ENCODE data around the gene ARNT2. TPM values are rescaled to one million over a fixed set of nuclear protein-coding genes. Genes with fewer than 3 reads are reported as not detected.
A peak's percentile ranks its signal among the peaks of the same experiment; 100 is the strongest.

The ARNT2 gene
- total RNA-seq, 1 donor from 2014 or later, result 0.26 TPM

GRCh38 chr15:80614711-80615360 lies 210.7 kb downstream of the ARNT2 start:
- no peaks in the 10 kb centered on the region for H3K27me3 ChIP-seq (ENCODE audit: control insufficient read depth, insufficient read depth, low read length)
- no peak for FAIRE-seq
- no peak for TF ChIP-seq CTCF (IDR thresholded peaks at IDR 0.05; ENCODE audit: insufficient read depth, low read length, severe bottlenecking)
- DNase-seq (ENCODE audit: low read depth), result no peak
- H3K36me3 ChIP-seq (ENCODE audit: control insufficient read depth, insufficient read depth, low read length), result no peaks in the 10 kb centered on the region
- H3K4me3 ChIP-seq (ENCODE audit: low read depth, low read length), result no peak overlapping the region

DNA sequence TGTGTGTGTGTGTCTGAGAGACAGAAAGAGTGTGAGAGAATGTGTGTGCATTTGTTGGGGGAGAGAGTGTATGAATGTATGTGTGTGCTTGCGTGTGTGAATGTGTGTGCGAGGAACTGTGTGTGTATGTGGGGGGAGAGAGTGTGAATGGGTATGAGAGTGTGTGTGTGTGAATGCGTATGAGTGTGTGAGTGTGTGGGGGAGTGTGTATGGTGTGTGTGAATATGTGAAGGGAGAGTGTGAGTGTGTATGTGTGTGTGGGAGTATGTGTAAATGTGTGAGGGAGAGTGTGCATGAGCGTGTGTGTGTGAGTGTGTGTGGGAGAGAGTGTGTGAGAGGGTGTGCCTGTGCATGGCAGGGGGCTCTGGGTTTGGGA lies 211.2 kb downstream of the ARNT2 start:
- H3K27me3 ChIP-seq (ENCODE audit: control insufficient read depth, insufficient read depth, low read length), result no peaks in the 10 kb centered on the region
- peak; percentile 82 for FAIRE-seq
- H3K36me3 ChIP-seq (ENCODE audit: control insufficient read depth, insufficient read depth, low read length), result no peaks in the 10 kb centered on the region
- H3K4me3 ChIP-seq (ENCODE audit: low read depth, low read length), result no peak overlapping the region
- no peak for DNase-seq (ENCODE audit: low read depth)
- TF ChIP-seq CTCF (IDR thresholded peaks at IDR 0.05; ENCODE audit: insufficient read depth, low read length, severe bottlenecking), result no peak

GRCh38 chr15:80615783-80616391 lies 211.7 kb downstream of the ARNT2 start:
- TF ChIP-seq CTCF (IDR thresholded peaks at IDR 0.05; ENCODE audit: insufficient read depth, low read length, severe bottlenecking), result no peak
- peak; percentile 53 for DNase-seq (ENCODE audit: low read depth)
- no peaks in the 10 kb centered on the region for H3K36me3 ChIP-seq (ENCODE audit: control insufficient read depth, insufficient read depth, low read length)
- no peak overlapping the region for H3K4me3 ChIP-seq (ENCODE audit: low read depth, low read length)
- FAIRE-seq, result no peak
- no peaks in the 10 kb centered on the region for H3K27me3 ChIP-seq (ENCODE audit: control insufficient read depth, insufficient read depth, low read length)

GRCh38 chr15:80618685-80619400 lies 214.7 kb downstream of the ARNT2 start:
- DNase-seq (ENCODE audit: low read depth) (no peak), FAIRE-seq (no peak)
- H3K4me3 ChIP-seq (ENCODE audit: low read depth, low read length), result no peak overlapping the region
- H3K27me3 ChIP-seq (ENCODE audit: control insufficient read depth, insufficient read depth, low read length), result no peaks in the 10 kb centered on the region
- TF ChIP-seq CTCF (IDR thresholded peaks at IDR 0.05; ENCODE audit: insufficient read depth, low read length, severe bottlenecking), result no peak
- no peaks in the 10 kb centered on the region for H3K36me3 ChIP-seq (ENCODE audit: control insufficient read depth, insufficient read depth, low read length)

DNA sequence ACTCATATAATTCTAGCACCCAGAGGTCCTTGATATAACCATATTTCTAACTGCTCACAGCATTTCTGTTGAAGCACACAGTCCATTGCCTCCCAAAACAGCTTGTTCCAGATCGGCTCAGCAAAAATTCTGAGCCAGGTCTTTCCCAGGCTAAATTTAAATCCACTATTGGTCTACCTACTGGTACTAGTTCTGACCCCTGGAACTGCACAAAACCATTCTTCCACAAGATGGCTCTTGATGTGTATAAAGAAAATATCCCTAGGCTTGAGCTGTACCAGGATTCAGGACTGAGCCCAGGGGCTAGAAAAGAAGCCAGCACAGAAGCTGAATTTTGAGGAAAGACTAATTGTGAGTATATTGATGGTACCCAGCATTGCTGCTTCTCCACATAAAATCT lies 215.5 kb downstream of the ARNT2 start:
- H3K27me3 ChIP-seq (ENCODE audit: control insufficient read depth, insufficient read depth, low read length), result no peaks in the 10 kb centered on the region
- TF ChIP-seq CTCF (IDR thresholded peaks at IDR 0.05; ENCODE audit: insufficient read depth, low read length, severe bottlenecking), result peak; percentile 15
- no peak for FAIRE-seq
- no peak overlapping the region for H3K4me3 ChIP-seq (ENCODE audit: low read depth, low read length)
- H3K36me3 ChIP-seq (ENCODE audit: control insufficient read depth, insufficient read depth, low read length), result no peaks in the 10 kb centered on the region
- DNase-seq (ENCODE audit: low read depth), result no peak
